HuH-7.5 (cell line): ENCODE measurements around the gene ZNF669.

Experiments
- DNase-seq: peaks from one replicate; pipeline ENCODE4 v3.0.0; 2011; ENCODE audit warnings: low spot score

Gene ZNF669

DNA sequence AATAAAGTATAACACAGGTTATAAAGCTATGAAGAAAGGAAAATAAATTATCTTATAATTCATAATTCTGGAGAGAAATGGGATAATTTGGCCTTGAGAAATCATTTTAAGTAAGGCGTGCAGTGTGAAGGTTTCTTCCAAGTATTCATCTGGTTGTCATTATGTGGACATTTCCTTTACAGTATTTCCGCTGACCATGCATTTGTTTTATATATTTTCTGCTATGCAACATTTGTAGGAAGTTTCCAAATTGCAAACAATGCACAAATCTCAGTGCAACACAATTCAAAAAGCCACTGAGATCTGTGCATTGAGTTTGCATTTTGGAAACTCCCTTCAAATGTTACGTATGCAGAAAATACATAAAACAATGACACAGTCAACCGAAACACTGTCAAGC is 43.4 kb downstream of the ZNF669 start:
- no peak for DNase-seq

DNA sequence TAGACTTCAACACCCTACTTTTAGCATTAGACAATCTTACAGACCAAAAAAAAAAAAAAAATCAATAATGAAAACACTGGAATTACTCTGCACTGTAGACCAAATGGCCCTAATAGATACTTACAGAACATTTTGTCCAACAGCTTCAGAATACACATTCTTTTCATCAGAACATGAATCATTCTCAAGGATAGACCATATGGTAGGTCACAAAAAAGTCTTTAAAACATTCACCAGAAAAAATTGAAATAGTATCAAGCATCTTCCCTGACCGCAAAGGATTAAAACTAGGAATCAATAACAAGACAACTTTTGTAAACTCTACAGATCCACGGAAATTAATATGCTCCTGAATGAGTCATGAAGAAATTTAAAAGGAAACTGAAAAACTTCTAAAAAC is 48.1 kb downstream of the ZNF669 start:
- no peak for DNase-seq

DNA sequence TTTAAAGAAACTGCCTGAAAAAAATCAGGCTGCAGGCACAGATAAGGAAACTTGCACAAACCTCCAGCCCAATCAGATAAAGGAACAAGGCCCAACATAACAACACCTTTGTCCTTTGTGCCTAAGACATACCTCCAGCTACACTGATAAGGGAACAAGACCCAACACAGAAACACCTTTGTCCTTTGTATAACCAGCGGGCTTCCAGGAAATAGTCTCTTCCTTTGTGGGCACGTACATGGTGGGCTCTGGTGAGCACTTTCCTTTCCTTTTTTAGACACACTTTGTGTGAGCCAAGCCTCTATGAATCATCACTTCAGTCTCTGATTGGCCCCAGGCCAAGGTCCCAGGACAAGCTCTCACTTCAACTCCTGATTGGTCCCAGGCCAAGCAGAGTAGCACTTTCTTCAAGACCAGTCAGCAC is 49.2 kb downstream of the ZNF669 start:
- no peak for DNase-seq
